Inflammatory macrophage treated with lipopolysaccharide for 4 hours (primary cell): ENCODE data around the gene ADAP1.
"Not testable (repeated sequence)": the region's sequence is repeated elsewhere in the genome, so short reads cannot be mapped to it uniquely, and the experiment has no call there.

Source experiments
- DNase-seq: peaks from one replicate; pipeline ENCODE4 v3.0.0-alpha.2; 2020

Gene ADAP1

DNA sequence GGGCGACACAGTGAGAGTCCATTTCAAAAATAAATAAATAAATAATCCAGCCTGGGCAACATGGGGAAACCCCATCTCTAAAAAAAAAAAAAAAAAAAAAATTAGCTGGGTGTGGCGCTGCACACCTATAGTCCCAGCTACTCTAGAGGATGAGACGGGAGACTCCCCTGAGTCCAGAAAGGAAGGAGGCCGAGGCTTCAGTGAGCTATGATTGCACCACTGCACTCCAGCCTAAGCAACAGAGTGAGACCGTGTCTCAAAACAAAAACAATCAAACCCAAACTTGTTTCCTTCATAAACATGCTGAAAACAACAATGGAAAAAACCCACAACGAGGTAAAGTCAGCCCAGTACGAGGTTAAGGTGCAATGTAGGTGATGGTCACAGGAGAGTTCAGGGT is 19.7 kb upstream of the ADAP1 start:
- peak; percentile 30 for DNase-seq

DNA sequence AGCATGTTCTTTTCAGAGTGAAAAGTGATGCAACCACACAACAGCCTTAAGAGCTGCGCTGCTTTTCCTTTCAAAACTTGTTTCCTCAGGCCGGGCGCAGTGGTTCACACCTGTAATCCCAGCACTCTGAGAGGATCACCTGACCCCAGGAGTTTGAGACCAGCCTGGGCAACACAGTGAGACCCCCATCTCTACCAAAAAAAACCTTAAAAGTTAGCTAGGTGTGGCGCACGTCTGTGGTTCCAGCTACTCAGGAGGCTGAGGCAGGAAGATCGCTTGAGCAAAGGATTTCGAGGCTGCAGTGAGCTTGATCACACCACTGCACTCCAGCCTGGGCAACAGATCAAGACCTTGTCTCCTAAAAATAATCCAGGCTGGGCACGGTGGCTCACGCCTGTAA is 18.8 kb upstream of the ADAP1 start:
- no peak for DNase-seq

DNA sequence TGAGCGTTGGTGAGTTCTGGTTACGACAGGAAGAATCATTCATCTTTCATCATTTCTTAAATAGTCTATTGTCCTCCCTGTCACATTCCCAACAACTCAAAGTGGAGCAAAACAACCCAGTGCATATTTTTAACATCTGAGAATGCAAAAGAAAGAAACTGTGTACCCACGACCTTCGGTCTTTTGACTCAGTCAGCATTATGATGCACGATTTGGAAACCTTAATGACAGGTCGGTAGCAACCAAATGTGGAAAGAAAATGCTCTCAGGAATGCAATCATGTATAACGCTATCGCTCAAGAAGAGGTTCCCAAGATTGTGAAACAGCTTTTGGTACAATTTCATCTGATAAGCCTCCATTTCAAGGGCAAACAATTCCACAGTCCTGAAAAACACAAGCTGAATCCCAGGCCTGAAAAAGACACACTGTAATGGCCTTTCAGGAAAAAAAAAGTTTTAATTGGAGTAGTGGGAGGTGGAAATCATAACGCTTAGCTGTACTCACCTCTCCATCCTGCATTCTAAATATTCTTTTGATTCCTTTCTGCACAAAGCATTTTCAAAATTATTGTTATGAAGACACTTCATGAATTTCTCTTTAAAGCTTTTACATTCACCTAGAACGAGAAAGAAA is 18.3 kb upstream of the ADAP1 start:
- DNase-seq: no peak

- no peak for DNase-seq
These were observed 17.6 kb upstream of the ADAP1 start for GRCh38 chr7:972110-972509.

GRCh38 chr7:970744-971143 is 16.3 kb upstream of the ADAP1 start:
- no peak for DNase-seq

DNA sequence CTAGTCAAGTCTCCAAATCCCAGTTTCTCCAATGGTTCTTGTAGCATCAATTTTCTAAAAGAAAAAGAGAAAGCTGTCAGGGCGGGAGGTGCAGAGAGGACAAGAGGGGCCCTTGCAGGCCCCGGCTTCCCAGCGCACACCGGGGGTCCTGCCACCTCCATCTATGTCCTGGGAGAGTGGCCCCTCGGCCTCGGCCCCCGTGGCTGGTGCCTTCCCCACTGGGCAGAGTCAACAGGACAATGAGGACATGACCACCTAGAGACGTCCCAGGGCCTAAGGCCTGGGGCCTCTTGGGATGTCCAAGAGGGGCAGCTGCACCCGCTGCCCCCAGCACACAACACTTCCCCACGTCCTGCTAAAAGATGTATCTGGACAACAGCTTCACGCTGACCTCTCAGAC is 14.9 kb upstream of the ADAP1 start:
- DNase-seq: no peak

- DNase-seq: peak; percentile 33
These were observed 14.0 kb upstream of the ADAP1 start for GRCh38 chr7:968205-969105.

GRCh38 chr7:967361-968082 is 13.0 kb upstream of the ADAP1 start:
- DNase-seq: no peak

- no peak for DNase-seq
These were observed 12.0 kb upstream of the ADAP1 start for GRCh38 chr7:966291-967069.

GRCh38 chr7:964401-965231 is 10.1 kb upstream of the ADAP1 start:
- peak; percentile 60 for DNase-seq

DNA sequence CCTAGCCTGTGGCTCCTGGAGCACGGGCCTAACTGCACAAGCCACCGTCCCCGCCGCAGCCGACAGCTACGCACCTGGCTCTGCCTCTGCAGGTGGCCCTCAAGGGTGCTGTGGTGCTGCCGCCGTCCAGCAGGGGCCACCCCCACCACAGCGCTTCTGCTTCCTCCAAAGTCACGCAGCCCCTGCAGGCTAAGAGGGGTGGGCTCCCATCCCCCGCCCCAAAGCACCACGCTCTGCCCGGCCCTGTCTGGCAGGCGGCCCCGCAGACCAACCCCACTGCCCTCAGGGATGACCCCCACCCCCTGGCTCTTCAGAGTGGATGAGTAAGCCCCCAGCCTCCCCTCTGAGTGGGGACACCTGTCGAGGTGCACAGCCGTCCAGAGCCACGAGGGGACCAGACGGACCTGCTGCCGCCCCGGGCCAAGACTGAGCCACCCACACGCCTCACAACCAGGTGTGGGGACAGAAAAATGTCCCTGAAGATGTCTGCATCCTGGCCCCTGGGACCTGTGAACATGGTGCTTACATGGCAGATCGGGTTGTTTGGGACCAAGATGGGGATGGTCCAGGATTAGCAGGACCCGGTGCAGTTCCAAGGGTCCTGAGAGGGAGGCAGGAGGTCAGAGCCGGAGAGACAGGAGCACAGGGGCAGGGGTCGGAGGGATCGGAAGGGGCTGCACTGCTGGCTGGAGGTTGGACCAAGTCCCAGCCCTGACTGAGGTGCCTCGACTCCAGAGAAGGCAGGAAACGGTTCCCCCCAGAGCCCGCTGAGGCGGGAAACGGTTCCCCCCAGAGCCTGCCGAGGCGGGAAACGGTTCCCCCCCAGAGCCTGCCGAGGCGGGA is 9.0 kb upstream of the ADAP1 start:
- no peak for DNase-seq

GRCh38 chr7:962401-963081 is 8.1 kb upstream of the ADAP1 start:
- no peak for DNase-seq

GRCh38 chr7:961546-962400 is 7.3 kb upstream of the ADAP1 start:
- no peak for DNase-seq

- not testable (repeated sequence) for DNase-seq
These were observed 6.5 kb upstream of the ADAP1 start for GRCh38 chr7:960972-961371.

DNA sequence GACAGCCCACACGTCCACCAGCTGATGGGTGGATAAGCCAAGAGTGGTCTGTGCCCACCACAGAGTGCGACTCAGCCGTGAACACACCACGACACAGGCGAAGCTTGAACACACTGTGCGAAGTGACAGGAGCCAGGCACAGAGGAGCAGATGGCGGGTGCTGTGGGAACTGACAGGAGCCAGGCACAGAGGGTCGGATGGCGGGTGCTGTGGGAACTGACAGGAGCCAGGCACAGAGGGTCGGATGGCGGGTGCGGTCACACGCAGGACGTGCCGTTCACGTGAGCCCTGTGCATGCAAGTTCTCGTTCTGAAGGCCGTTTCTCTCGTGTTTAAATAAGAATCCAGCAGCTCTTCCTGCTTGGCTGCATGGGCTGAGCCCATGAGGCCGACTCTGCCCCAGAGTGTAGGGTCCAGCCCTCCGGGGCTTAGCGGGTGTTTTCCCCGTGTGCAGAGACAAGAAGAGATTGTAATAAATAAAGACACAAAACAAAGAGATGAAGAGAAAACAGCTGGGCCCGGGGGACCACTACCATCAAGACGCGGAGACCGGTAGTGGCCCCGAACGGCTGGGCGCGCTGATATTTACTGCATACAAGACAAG is 5.9 kb upstream of the ADAP1 start:
- no peak for DNase-seq

DNA sequence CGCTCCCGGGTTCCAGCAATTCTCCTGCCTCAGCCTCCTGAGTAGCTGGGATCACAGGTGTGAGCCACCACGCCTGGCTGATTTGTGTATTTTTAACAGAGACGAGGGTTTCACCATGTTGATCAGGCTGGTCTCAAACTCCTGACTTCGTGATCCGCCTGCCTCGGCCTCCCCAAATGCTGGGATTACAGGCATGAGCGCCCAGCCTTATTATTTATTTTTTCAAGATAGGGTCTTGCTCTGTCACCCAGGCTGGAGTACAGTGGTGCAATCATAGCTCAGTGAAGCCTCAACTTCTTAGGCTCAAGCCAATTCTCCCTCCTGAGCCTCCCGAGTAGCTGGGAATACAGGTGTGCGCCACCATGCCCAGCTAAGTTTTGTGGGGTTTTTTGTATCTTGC is 5.3 kb upstream of the ADAP1 start:
- not testable (repeated sequence) for DNase-seq

- no peak for DNase-seq
These were observed 4.8 kb upstream of the ADAP1 start for GRCh38 chr7:959271-959670.

DNA sequence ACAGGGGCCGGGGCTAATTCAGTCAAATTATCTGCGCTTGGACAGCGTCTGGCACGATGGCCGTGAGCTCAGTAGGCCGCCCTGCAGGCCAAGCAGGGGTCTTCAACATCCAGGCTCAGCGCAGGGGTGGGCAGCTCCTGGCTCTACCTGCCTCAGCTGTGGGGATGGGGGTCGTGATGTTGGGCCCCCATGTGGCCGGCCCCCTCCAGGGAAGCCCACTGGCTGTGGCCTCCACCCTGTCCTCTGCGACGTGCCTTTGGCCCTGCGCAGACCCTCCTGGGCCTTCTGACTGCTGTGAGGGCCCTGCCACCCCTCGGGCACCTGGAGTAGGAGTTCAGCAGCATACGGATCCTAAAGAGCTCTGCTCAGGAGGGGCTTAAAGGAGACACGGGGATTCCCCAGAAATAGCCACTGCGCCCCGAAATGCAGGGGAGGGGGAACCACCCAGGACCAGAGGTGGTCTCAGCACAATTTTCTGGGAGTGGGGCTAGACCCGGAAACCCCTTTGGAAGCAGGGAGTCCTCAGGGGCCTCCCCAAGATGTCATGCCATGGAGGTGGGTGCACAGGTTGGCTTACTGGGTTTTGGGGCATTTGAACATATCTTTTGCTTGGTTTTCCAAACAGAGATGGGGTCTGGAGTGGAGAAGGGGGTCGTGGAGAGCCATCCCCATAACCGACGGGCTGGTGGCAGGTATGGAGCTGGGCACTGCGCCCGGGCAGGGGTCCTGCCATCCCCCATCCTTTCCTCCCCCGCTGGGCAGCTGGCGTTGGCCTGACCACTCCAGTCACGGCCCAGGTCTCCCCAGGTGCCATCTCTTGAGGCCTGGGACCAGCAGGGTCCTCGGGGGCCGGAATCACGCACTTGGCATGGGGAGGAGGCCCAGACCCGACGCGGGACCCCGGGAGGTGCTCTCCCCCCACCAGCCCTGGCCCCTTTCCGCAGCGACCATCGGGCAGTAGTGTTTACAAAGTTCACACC is 4.0 kb upstream of the ADAP1 start:
- no peak for DNase-seq
